Measurements from ENCODE around the gene BOLA2B. TPM values are rescaled to one million over a fixed set of nuclear protein-coding genes. Genes with fewer than 3 reads are reported as not detected.

The BOLA2B gene
- total and polyA plus RNA-seq, 11 donors, result 41.6 to 204 (median 73.5) TPM

DNA sequence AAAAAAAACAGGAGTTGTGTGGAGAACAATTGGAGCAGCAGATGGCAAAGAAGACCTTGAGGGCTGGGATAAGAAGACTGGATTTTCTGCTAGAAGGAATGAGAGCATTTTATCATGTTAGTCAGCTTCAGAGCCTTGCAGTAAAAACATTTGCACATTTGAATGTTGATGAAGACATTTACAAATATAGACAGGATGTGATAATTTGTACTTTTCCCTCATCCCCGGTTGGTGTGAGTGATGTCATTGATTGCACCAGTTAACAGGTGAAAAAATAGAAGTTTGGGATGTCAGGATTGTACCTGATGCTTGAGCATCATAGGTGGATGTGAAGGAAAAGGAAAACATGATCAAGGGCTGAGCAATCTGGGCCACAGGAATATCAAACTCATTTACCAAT lies 47.8 kb downstream of the BOLA2B start:
- WGBS, 4 donors, result 47 to 63% (median 61%) methylated on average over 1 of the region's 1 CpG
- no peak for TF ChIP-seq POLR2A (IDR thresholded peaks at IDR 0.05)
- no peaks in the 10 kb centered on the region for H3K27me3 ChIP-seq

DNA sequence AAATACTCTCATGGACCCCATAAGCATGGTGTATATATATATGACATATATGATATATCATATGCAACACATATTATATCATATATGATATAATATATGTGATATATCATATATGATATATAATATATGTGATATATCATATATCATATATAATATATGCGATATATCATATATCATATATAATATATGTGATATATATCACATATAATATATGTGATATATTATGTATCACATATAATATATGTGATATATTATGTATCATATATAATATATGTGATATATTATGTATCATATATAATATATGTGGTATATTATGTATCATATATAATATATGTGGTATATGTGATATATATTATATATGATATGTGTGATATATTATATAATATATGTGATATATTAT lies 48.5 kb downstream of the BOLA2B start:
- no peak for DNase-seq
- Histone ChIP-seq H3K36me3 (no peaks in the 10 kb centered on the region), H3K27me3 (no peaks in the 10 kb centered on the region), H3K9me3 (peaks cover 0 to 15% (median 8%) of the 10 kb centered on the region in 12 donors), H3K4me3 (no peak overlapping the region), H3K27ac (no peak overlapping the region), H3K4me1 (peaks cover 0 to 8% (median 0%) of the 10 kb centered on the region in 12 donors)
- WGBS, 4 donors, result 42 to 98% (median 47%) methylated on average over 1 of the region's 1 CpG
- no peak for ATAC-seq
- no peak for TF ChIP-seq CTCF (IDR thresholded peaks at IDR 0.05)
- no peak for TF ChIP-seq POLR2A (IDR thresholded peaks at IDR 0.05)
- intact Hi-C loops (cut with DNase I), result no loop called here

More for the DNA sequence above, 47.8 kb downstream of the BOLA2B start:
- ATAC-seq (no peak), DNase-seq (no peak)
- no peaks in the 10 kb centered on the region for H3K36me3 ChIP-seq
- H3K9me3 ChIP-seq, result peaks cover 0 to 16% (median 8%) of the 10 kb centered on the region in 12 donors
- intact Hi-C loops (cut with DNase I), result no loop called here
- H3K27ac ChIP-seq, result no peak overlapping the region
- no peak overlapping the region for H3K4me3 ChIP-seq
- peaks cover 0 to 6% (median 0%) of the 10 kb centered on the region in 12 donors for H3K4me1 ChIP-seq

- Histone ChIP-seq H3K4me1 (peaks cover 0 to 13% (median 0%) of the 10 kb centered on the region in 12 donors), H3K4me3 (no peak overlapping the region), H3K36me3 (no peaks in the 10 kb centered on the region), H3K27ac (no peak overlapping the region), H3K27me3 (no peaks in the 10 kb centered on the region), H3K9me3 (peaks cover 0 to 7% (median 3%) of the 10 kb centered on the region in 12 donors)
- DNase-seq, result no peak
- intact Hi-C loops (cut with DNase I), result no loop called here
- no peak for ATAC-seq
- TF ChIP-seq CTCF (IDR thresholded peaks at IDR 0.05) (no peak), POLR2A (IDR thresholded peaks at IDR 0.05) (no peak)
Observed at GRCh38 chr16:30144017-30144416, 49.4 kb downstream of the BOLA2B start.

- Histone ChIP-seq H3K27me3 (no peaks in the 10 kb centered on the region), H3K9me3 (no peaks in the 10 kb centered on the region), H3K4me3 (no peak overlapping the region), H3K27ac (no peak overlapping the region), H3K4me1 (peaks cover 0 to 16% (median 0%) of the 10 kb centered on the region in 12 donors), H3K36me3 (no peaks in the 10 kb centered on the region)
- ATAC-seq (no peak), DNase-seq (no peak)
- TF ChIP-seq CTCF (IDR thresholded peaks at IDR 0.05) (no peak), POLR2A (IDR thresholded peaks at IDR 0.05) (no peak)
- WGBS, 4 donors, result 59 to 70% (median 63%) methylated on average over 2 of the region's 2 CpGs
- intact Hi-C loops (cut with DNase I), result no loop called here
Observed at GRCh38 chr16:30143347-30143702, 50.1 kb downstream of the BOLA2B start.

Other genes starting within 250 kb of the BOLA2B start
- 100 to 1,000 TPM in 2 of 9 donors, 10 to 100 TPM in 7; 58.9 to 121 (median 69.8) TPM for gene TMEM219, start 231.6 kb downstream of the BOLA2B start, total RNA-seq
- 10 to 100 TPM; 66.6 to 72.3 TPM for gene TMEM219, start 231.6 kb downstream of the BOLA2B start, polyA plus RNA-seq
- 10 to 100 TPM; 29.5 to 47.9 (median 35.1) TPM for gene TAOK2, start 219.8 kb downstream of the BOLA2B start, total RNA-seq
- gene TAOK2, start 219.8 kb downstream of the BOLA2B start, polyA plus RNA-seq, result 10 to 100 TPM; 36.3 to 37.8 TPM
- gene HIRIP3, start 198.0 kb downstream of the BOLA2B start, total RNA-seq, result 10 to 100 TPM; 13.3 to 21.9 (median 17.5) TPM
- 10 to 100 TPM; 20.1 to 27.4 TPM for gene HIRIP3, start 198.0 kb downstream of the BOLA2B start, polyA plus RNA-seq
- 10 to 100 TPM; 27.6 to 65.4 (median 32.6) TPM for gene INO80E, start 197.4 kb downstream of the BOLA2B start, total RNA-seq
- gene INO80E, start 197.4 kb downstream of the BOLA2B start, polyA plus RNA-seq, result 10 to 100 TPM; 60.9 to 71.5 TPM
- 1 to 10 TPM in 1 of 9 donors, under 1 TPM in 4, not detected in 4; 0.09 to 1.4 (median 0.91) TPM for gene DOC2A, start 182.6 kb downstream of the BOLA2B start, total RNA-seq
- gene DOC2A, start 182.6 kb downstream of the BOLA2B start, polyA plus RNA-seq, result under 1 TPM; 0.22 to 0.88 TPM
- not detected for gene C16orf92, start 170.5 kb downstream of the BOLA2B start, total RNA-seq
- not detected for gene C16orf92, start 170.5 kb downstream of the BOLA2B start, polyA plus RNA-seq
- not detected for gene TLCD3B, start 162.4 kb downstream of the BOLA2B start, total RNA-seq
- not detected for gene TLCD3B, start 162.4 kb downstream of the BOLA2B start, polyA plus RNA-seq
- gene ALDOA, start 127.9 kb downstream of the BOLA2B start, total RNA-seq, result 1,000 to 10,000 TPM; 2,644 to 5,076 (median 3,574) TPM
- gene ALDOA, start 127.9 kb downstream of the BOLA2B start, polyA plus RNA-seq, result 1,000 to 10,000 TPM; 2,585 to 3,542 TPM
- 10 to 100 TPM; 29.9 to 65.9 (median 41.1) TPM for gene PPP4C, start 117.7 kb downstream of the BOLA2B start, total RNA-seq
- 10 to 100 TPM; 43.5 to 89.0 TPM for gene PPP4C, start 117.7 kb downstream of the BOLA2B start, polyA plus RNA-seq
- gene TBX6, start 101.7 kb downstream of the BOLA2B start, total RNA-seq, result under 1 TPM in 8 of 9 donors, not detected in 1; 0.39 to 0.95 (median 0.72) TPM
- under 1 TPM; 0.26 to 0.84 TPM for gene TBX6, start 101.7 kb downstream of the BOLA2B start, polyA plus RNA-seq
- 100 to 1,000 TPM in 2 of 9 donors, 10 to 100 TPM in 7; 34.8 to 248 (median 49.3) TPM for gene YPEL3, start 97.5 kb downstream of the BOLA2B start, total RNA-seq
- 100 to 1,000 TPM in 1 of 2 donors, 10 to 100 TPM in 1; 57.1 to 106 TPM for gene YPEL3, start 97.5 kb downstream of the BOLA2B start, polyA plus RNA-seq
- 1 to 10 TPM in 7 of 9 donors, under 1 TPM in 2; 0.36 to 5.3 (median 2.2) TPM for gene GDPD3, start 80.1 kb downstream of the BOLA2B start, total RNA-seq
- gene GDPD3, start 80.1 kb downstream of the BOLA2B start, polyA plus RNA-seq, result 1 to 10 TPM; 1.1 to 2.0 TPM
- 10 to 100 TPM; 32.9 to 79.4 (median 50.2) TPM for gene MAPK3, start 70.4 kb downstream of the BOLA2B start, total RNA-seq
- gene MAPK3, start 70.4 kb downstream of the BOLA2B start, polyA plus RNA-seq, result 10 to 100 TPM; 49.4 to 61.3 TPM
- gene CORO1A, start 10.1 kb downstream of the BOLA2B start, total RNA-seq, result 100 to 1,000 TPM in 1 of 9 donors, 10 to 100 TPM in 3, 1 to 10 TPM in 5; 4.3 to 102 (median 8.5) TPM
- 10 to 100 TPM in 1 of 2 donors, 1 to 10 TPM in 1; 6.4 to 16.8 TPM for gene CORO1A, start 10.1 kb downstream of the BOLA2B start, polyA plus RNA-seq
- 10 to 100 TPM in 7 of 9 donors, 1 to 10 TPM in 2; 8.2 to 32.2 (median 26.0) TPM for gene SLX1A, start 209 bp upstream of the BOLA2B start, total RNA-seq
- gene SLX1A, start 209 bp upstream of the BOLA2B start, polyA plus RNA-seq, result 10 to 100 TPM; 19.2 to 25.6 TPM
- gene SULT1A3, start 5.6 kb upstream of the BOLA2B start, total RNA-seq, result 10 to 100 TPM in 3 of 9 donors, 1 to 10 TPM in 6; 1.2 to 14.9 (median 9.7) TPM
- gene SULT1A3, start 5.6 kb upstream of the BOLA2B start, polyA plus RNA-seq, result 10 to 100 TPM in 1 of 2 donors, 1 to 10 TPM in 1; 5.2 to 10.8 TPM
- 10 to 100 TPM in 1 of 9 donors, 1 to 10 TPM in 6, under 1 TPM in 2; 0.63 to 12.3 (median 3.9) TPM for gene NPIPB13, start 54.8 kb upstream of the BOLA2B start, total RNA-seq
- gene NPIPB13, start 54.8 kb upstream of the BOLA2B start, polyA plus RNA-seq, result 1 to 10 TPM; 1.9 to 3.5 TPM
- gene CD2BP2, start 161.6 kb upstream of the BOLA2B start, total RNA-seq, result 10 to 100 TPM; 21.5 to 54.5 (median 39.8) TPM
- 10 to 100 TPM; 21.9 to 51.9 TPM for gene CD2BP2, start 161.6 kb upstream of the BOLA2B start, polyA plus RNA-seq
- gene TBC1D10B, start 176.8 kb upstream of the BOLA2B start, total RNA-seq, result 10 to 100 TPM; 16.9 to 33.2 (median 24.2) TPM
- 10 to 100 TPM; 18.1 to 40.0 TPM for gene TBC1D10B, start 176.8 kb upstream of the BOLA2B start, polyA plus RNA-seq
- gene MYL11, start 181.1 kb upstream of the BOLA2B start, total RNA-seq, result not detected
- not detected for gene MYL11, start 181.1 kb upstream of the BOLA2B start, polyA plus RNA-seq
- 1 to 10 TPM in 6 of 9 donors, under 1 TPM in 2, not detected in 1; 0.67 to 9.2 (median 1.5) TPM for gene SEPTIN1, start 188.9 kb upstream of the BOLA2B start, total RNA-seq
- 1 to 10 TPM in 1 of 2 donors, under 1 TPM in 1; 0.44 to 2.4 TPM for gene SEPTIN1, start 188.9 kb upstream of the BOLA2B start, polyA plus RNA-seq
- gene ZNF48, start 201.8 kb upstream of the BOLA2B start, total RNA-seq, result 10 to 100 TPM in 1 of 9 donors, 1 to 10 TPM in 8; 4.1 to 10.3 (median 5.9) TPM
- gene ZNF48, start 201.8 kb upstream of the BOLA2B start, polyA plus RNA-seq, result 10 to 100 TPM in 1 of 2 donors, 1 to 10 TPM in 1; 3.1 to 11.0 TPM
- gene ZNF771, start 213.9 kb upstream of the BOLA2B start, total RNA-seq, result 10 to 100 TPM in 2 of 9 donors, 1 to 10 TPM in 7; 4.8 to 18.8 (median 6.8) TPM
- gene ZNF771, start 213.9 kb upstream of the BOLA2B start, polyA plus RNA-seq, result 10 to 100 TPM in 1 of 2 donors, 1 to 10 TPM in 1; 4.4 to 13.6 TPM
- 10 to 100 TPM; 18.9 to 32.6 (median 28.4) TPM for gene DCTPP1, start 236.4 kb upstream of the BOLA2B start, total RNA-seq
- gene DCTPP1, start 236.4 kb upstream of the BOLA2B start, polyA plus RNA-seq, result 10 to 100 TPM; 13.8 to 68.7 TPM

Measured in heart left ventricle (tissue), 16 donors.